HL-60 (cell line): ENCODE results near the gene HNF4A.

Source experiments
- CTCF ChIP-seq: IDR thresholded peaks from one replicate; pipeline ENCODE4 v1.5.1; 2011; ENCODE audit warnings: low read length, control low read depth, inconsistent platforms; ENCODE audit not compliant: insufficient read depth
- GABPA ChIP-seq: IDR thresholded peaks from 2 replicates; pipeline ENCODE4 v1.6.1; 2012; ENCODE audit warnings: low read depth
- POLR2AphosphoS5 ChIP-seq: IDR thresholded peaks from 2 replicates; pipeline ENCODE4 v1.6.1; 2012; ENCODE audit warnings: low read depth
- SPI1 ChIP-seq: IDR thresholded peaks from 2 replicates; pipeline ENCODE4 v1.6.1; 2012; ENCODE audit warnings: low read depth, mild to moderate bottlenecking, borderline replicate concordance

- TF ChIP-seq CTCF (no peak), GABPA (no peak), POLR2AphosphoS5 (no peak), SPI1 (no peak)
Observed at GRCh38 chr20:44324343-44324742, 31.2 kb upstream of the HNF4A start.
